Esophagus squamous epithelium (tissue), 5 donors: ENCODE results near the gene GGACT. TPM values are rescaled to one million over a fixed set of nuclear protein-coding genes. Genes with fewer than 3 reads are reported as not detected.

Source experiments
- DNase-seq: peaks from one replicate; lab custom pipeline; 2025; lab: John Stamatoyannopoulos, UW
- H3K27ac ChIP-seq, 4 donors: fragments of 200-600 bp; sonication (generic); one replicate each; pipeline ENCODE4 v1.5.1; 2016 to 2019; ENCODE audit warnings: mild to moderate bottlenecking in 1 of 4
- H3K27me3 ChIP-seq, 4 donors: fragments of 200-600 bp; sonication (generic); 1 replicate in 3 of 4; 2 replicates in 1 of 4; pipeline versions ENCODE4 v1.5.1 to v1.6.0; 2017 to 2021; ENCODE audit warnings: antibody characterized with exemption in 1 of 4
- H3K36me3 ChIP-seq, 3 donors: fragments of 200-600 bp; sonication (generic); one replicate each; pipeline ENCODE4 v1.5.1; 2016 to 2019
- H3K4me1 ChIP-seq, 3 donors: fragments of 200-600 bp; sonication (generic); one replicate each; pipeline ENCODE4 v1.5.1; 2017 to 2019
- H3K4me3 ChIP-seq, 4 donors: fragments of 200-600 bp; sonication (generic); 1 replicate in 3 of 4; 2 replicates in 1 of 4; pipeline ENCODE4 v1.5.1; 2016 to 2019; ENCODE audit warnings: mild to moderate bottlenecking in 2 of 4, moderate library complexity in 1 of 4
- H3K9me3 ChIP-seq, 3 donors: fragments of 200-600 bp; sonication (generic); one replicate each; pipeline ENCODE4 v1.5.1; 2016 to 2019
- POLR2A ChIP-seq, 4 donors: fragments of 450-650 bp; IDR thresholded peaks; one replicate each; pipeline ENCODE4 v1.6.1; 2017; ENCODE audit warnings: antibody characterized with exemption in 4 of 4, mild to moderate bottlenecking in 4 of 4, moderate library complexity in 3 of 4
- WGBS, 2 donors: methylation state at CpG; one replicate each; pipeline ENCODE4 v1.1.5; 2018; 5-methylcytosine and 5-hydroxymethylcytosine counted together
- intact Hi-C: fragments of 100-400 bp; cut with DNase I; formaldehyde crosslinking; loops from one replicate; pipeline ENCODE4 v1.15.0; 2022
- total RNA-seq, 4 donors: library from RNA; depleted of rRNA; stranded (reverse); fragments of >200 nt; gene quantifications; one replicate each; pipeline ENCODE4 v1.1.0, GENCODE V29; 2016
- TF ChIP-seq, protein P1 (sequence below), 6 experiments: fragments of 450-650 bp in 4 of 6; fragments of 200-600 bp in 2 of 6; sonication (generic) in 2 of 6; IDR thresholded peaks; one replicate each; pipeline ENCODE4 v1.5.1; 2016 to 2019; ENCODE audit warnings: antibody characterized with exemption in 6 of 6, mild to moderate bottlenecking in 4 of 6, moderate library complexity in 4 of 6
- donor health status: DM: yes; HTN: yes; CAD: no.

Gene GGACT
- total RNA-seq, 4 donors from 2014 or later: 0.75 to 5.1 (median 2.0) TPM

DNA sequence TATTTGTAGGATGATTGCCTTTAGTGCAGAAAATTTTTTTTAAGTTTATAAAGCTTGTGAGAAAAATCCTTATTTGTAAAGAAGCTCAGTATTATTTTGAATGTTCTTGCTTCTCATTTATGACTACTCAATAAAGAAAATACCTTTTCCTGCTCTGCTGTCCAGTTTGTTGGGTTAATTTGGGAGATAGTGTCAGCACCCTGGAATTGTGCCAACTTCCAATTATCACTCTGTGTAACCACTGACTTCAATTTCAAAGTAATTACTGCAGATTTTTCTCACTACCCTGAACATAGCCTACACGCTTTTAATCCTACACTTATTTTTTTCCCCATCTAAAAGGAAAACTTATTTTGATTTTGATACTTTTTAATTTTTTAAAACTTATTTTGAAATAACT is 93.1 kb downstream of the GGACT start:
- Histone ChIP-seq H3K36me3 (peaks cover 0 to 5% (median 0%) of the 10 kb centered on the region in 3 donors), H3K27ac (no peak overlapping the region), H3K4me1 (peaks cover 0 to 17% (median 9%) of the 10 kb centered on the region in 3 donors), H3K9me3 (no peaks in the 10 kb centered on the region), H3K27me3 (no peaks in the 10 kb centered on the region), H3K4me3 (no peak overlapping the region)
- no peak for TF ChIP-seq POLR2A (IDR thresholded peaks at IDR 0.05)
- TF ChIP-seq, protein P1, sequence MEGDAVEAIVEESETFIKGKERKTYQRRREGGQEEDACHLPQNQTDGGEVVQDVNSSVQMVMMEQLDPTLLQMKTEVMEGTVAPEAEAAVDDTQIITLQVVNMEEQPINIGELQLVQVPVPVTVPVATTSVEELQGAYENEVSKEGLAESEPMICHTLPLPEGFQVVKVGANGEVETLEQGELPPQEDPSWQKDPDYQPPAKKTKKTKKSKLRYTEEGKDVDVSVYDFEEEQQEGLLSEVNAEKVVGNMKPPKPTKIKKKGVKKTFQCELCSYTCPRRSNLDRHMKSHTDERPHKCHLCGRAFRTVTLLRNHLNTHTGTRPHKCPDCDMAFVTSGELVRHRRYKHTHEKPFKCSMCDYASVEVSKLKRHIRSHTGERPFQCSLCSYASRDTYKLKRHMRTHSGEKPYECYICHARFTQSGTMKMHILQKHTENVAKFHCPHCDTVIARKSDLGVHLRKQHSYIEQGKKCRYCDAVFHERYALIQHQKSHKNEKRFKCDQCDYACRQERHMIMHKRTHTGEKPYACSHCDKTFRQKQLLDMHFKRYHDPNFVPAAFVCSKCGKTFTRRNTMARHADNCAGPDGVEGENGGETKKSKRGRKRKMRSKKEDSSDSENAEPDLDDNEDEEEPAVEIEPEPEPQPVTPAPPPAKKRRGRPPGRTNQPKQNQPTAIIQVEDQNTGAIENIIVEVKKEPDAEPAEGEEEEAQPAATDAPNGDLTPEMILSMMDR (IDR thresholded peaks at IDR 0.05): no peak
- WGBS, 2 donors: 88 to 100% methylated on average over 1 of the region's 1 CpG
- intact Hi-C loops: no loop called here
- DNase-seq: no peak

DNA sequence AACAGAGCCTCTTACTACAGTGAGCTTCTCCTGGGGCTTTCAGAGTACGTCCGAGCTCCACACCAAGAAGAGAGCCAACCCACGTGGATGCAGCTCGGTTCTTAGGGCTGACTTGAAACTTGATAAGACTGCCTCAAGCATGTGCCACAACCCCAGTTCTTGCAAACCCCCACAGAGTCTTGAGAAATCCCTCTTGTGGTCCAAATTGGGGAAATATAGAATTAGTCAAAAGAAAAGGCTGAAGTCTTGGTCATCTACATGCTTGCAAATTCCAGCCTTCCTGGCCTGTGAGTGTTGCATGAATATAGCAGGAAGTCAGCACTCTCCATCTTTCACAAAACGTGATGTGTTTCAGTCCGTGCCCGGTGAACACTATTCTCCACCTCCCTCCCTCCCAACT is 95.2 kb downstream of the GGACT start:
- H3K27me3 ChIP-seq: no peaks in the 10 kb centered on the region
- no peak overlapping the region for H3K4me3 ChIP-seq
- TF ChIP-seq, protein P1 (IDR thresholded peaks at IDR 0.05): no peak
- TF ChIP-seq POLR2A (IDR thresholded peaks at IDR 0.05): no peak
- no peak overlapping the region for H3K27ac ChIP-seq
- 83 to 96% methylated on average over 3 to 7 of the region's 7 CpGs for WGBS, 2 donors
- H3K4me1 ChIP-seq: peaks cover 0 to 19% (median 9%) of the 10 kb centered on the region in 3 donors
- DNase-seq: no peak
- intact Hi-C loops: no loop called here
- H3K9me3 ChIP-seq: no peaks in the 10 kb centered on the region
- peaks cover 0 to 5% (median 0%) of the 10 kb centered on the region in 3 donors for H3K36me3 ChIP-seq

DNA sequence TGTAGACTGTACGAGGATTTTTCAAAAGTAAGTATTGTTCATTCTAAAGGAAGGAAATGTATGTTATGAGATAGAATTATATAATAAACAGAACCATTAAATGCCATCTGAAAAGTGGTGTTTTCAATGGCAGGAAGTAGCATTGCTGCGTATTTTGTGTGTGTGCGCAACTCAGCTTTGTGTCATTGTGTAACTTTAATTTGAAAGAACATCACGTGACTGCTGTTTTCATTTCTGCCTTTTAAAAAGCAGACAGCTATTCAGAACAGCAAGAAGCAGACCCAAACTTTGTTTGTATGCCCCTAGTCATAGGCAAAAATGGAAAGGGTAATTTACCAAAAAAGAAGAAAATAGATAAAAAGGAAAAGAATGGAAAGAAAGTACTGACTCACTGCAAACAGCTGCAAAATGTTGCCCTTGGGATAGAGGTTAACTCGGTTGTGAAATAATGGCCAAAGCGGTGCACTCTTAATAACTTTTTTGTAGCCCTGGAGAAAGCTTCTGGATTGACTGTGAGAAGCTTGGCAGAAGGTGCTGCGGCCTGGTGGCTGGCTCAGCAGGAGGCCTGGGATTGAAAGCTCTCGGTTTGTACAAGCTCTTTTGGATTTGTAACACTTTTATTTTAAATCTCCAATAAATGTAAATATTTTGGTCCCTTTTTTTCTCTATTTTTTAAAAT is 97.3 kb downstream of the GGACT start:
- Histone ChIP-seq H3K36me3 (peaks cover 0 to 5% (median 0%) of the 10 kb centered on the region in 3 donors), H3K4me3 (no peak overlapping the region), H3K4me1 (peaks cover 0 to 19% (median 9%) of the 10 kb centered on the region in 3 donors), H3K9me3 (no peaks in the 10 kb centered on the region), H3K27me3 (no peaks in the 10 kb centered on the region), H3K27ac (peak overlapping the region in 3 of 4 donors; percentile 7 to 34 (median 28))
- no peak for TF ChIP-seq POLR2A (IDR thresholded peaks at IDR 0.05)
- TF ChIP-seq, protein P1 (IDR thresholded peaks at IDR 0.05): no peak
- no peak for DNase-seq
- intact Hi-C loops: no loop called here
- 68% methylated on average over 8 of the region's 8 CpGs for WGBS, 2 donors

DNA sequence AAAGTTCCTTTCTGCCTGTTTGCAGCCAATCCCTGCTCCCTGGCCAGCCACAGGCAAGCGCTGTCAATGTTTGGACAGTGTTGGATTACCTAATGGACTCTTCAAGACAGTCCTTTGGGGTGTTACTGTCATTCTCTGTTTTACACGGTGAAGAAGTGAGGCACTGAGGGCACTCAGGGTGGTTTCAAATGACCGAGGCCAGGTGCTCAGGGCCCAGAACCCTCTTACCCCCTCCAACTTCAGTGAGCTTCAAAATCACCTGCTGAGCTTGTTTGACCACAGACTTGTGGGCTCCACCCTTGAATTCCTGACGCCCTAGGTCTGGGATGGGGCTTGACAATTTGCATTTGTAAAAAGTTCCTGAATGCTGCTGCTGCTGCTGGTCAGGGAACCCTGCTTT is 97.9 kb downstream of the GGACT start:
- peak overlapping the region in 2 of 4 donors; percentile 28 to 34 for H3K27ac ChIP-seq
- no peak overlapping the region for H3K4me3 ChIP-seq
- no peaks in the 10 kb centered on the region for H3K9me3 ChIP-seq
- no peak for DNase-seq
- peaks cover 0 to 5% (median 0%) of the 10 kb centered on the region in 3 donors for H3K36me3 ChIP-seq
- 46 to 59% methylated on average over 4 of the region's 4 CpGs for WGBS, 2 donors
- TF ChIP-seq POLR2A (IDR thresholded peaks at IDR 0.05): no peak
- TF ChIP-seq, protein P1 (IDR thresholded peaks at IDR 0.05): no peak
- H3K27me3 ChIP-seq: no peaks in the 10 kb centered on the region
- intact Hi-C loops: no loop called here
- peaks cover 0 to 19% (median 9%) of the 10 kb centered on the region in 3 donors for H3K4me1 ChIP-seq

DNA sequence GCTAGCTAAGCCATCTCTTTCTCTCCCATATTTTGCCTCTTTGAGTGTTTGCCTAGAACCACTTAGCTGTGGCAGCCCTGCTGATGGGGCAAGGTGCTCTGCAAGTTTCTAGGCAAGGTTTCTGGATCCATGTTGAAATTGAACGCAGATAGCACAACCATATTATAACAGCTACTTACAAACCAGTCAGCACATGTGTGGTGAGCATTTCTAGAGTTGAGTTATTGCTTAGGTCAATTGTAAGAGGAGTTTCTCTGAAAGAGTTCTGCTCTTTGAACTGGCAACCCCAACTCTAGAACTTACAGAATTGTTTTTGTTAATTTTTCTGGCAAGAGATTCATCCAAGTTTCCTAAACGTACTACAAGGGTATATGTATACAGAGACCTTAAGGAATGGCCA is 103.3 kb downstream of the GGACT start:
- H3K4me3 ChIP-seq: no peak overlapping the region
- no peak overlapping the region for H3K27ac ChIP-seq

More for the DNA sequence above, 103.3 kb downstream of the GGACT start:
- intact Hi-C loops: no loop called here
- no peak for TF ChIP-seq POLR2A (IDR thresholded peaks at IDR 0.05)
- TF ChIP-seq, protein P1 (IDR thresholded peaks at IDR 0.05): no peak
- no peaks in the 10 kb centered on the region for H3K9me3 ChIP-seq
- no peaks in the 10 kb centered on the region for H3K36me3 ChIP-seq
- no peaks in the 10 kb centered on the region for H3K27me3 ChIP-seq
- no peak for DNase-seq
- H3K4me1 ChIP-seq: peaks cover 0 to under 1% (median 0%) of the 10 kb centered on the region in 3 donors
- WGBS, 2 donors: 71 to 83% methylated on average over 2 of the region's 2 CpGs
